Hematopoietic multipotent progenitor cell treated with erythropoietin and hydrocortisone succinate and interleukin-3 and kit ligand, for 4 days (in vitro differentiated cells): ENCODE measurements around the gene CENPO.

Experiments used
- DNase-seq: peaks from one replicate; pipeline ENCODE4 v3.0.0-alpha.2; 2015

Gene CENPO

DNA sequence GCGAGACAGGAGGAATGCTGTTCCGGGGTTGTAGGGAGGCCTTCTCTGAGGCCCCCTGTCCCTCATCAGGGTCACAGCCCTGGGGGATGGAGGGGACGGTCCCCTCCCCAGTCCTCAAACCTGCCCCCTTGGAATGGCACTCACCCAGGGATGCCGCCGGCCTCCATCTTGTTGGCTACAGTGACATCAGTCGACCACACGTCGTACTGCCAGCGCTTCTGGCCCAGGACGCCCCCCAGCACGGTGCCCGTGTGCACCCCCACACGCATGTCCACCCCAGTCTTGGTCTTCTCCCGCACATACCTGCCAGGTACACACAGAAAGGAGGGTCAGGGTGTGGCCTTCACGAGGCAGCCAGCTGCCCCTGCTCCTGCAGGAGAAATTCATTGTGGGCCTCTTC is 46.5 kb downstream of the CENPO start:
- no peak for DNase-seq

- DNase-seq = no peak
These were observed 47.1 kb downstream of the CENPO start for GRCh38 chr2:24840164-24840869.

DNA sequence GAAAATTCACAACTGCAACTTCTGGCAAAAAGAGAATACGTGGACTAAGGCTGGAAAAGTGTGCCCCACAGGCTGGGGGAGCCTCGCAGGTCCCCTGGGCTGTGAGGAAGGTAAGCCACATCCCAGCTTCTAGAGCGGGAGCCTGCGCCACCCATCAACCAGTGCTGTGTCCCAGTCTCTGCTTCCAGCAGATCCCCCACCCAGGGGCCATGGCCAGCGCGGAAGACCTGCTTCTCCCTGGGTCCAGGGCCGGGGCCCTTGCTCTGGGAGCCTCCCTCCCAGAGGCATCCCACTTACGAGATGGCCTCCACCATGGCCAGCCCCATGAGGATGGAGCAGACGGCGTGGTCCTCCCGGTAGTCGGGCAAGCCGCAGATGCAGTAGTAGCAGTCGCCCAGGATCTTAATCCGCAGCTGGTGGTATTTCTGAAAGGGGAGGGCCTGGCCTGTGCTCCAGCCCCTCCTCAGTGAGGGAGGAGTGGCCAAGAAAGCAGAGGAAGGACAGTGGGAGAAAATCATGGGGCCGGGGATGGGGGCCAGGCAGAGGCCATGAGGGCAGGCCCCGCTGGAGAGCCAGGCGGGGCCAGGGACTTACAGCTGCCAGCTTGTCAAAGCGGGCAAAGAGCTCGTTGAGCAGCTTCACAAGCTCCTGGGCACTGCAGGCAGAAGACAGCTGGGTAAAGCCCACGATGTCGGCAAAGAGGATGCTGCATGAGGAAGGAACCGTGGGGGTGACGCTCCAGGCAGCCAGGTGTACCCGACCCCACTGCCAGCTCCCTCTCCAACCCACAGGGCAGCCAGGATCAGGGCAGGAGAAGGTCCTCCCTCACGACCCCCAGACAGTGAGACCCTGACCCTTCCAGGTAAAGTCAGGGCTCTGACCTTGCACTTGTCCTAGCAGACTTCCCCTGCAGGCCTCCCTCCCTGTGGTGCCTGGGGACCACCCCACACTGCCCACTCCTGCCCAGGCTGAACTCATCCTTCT is 48.0 kb downstream of the CENPO start:
- DNase-seq = no peak

DNA sequence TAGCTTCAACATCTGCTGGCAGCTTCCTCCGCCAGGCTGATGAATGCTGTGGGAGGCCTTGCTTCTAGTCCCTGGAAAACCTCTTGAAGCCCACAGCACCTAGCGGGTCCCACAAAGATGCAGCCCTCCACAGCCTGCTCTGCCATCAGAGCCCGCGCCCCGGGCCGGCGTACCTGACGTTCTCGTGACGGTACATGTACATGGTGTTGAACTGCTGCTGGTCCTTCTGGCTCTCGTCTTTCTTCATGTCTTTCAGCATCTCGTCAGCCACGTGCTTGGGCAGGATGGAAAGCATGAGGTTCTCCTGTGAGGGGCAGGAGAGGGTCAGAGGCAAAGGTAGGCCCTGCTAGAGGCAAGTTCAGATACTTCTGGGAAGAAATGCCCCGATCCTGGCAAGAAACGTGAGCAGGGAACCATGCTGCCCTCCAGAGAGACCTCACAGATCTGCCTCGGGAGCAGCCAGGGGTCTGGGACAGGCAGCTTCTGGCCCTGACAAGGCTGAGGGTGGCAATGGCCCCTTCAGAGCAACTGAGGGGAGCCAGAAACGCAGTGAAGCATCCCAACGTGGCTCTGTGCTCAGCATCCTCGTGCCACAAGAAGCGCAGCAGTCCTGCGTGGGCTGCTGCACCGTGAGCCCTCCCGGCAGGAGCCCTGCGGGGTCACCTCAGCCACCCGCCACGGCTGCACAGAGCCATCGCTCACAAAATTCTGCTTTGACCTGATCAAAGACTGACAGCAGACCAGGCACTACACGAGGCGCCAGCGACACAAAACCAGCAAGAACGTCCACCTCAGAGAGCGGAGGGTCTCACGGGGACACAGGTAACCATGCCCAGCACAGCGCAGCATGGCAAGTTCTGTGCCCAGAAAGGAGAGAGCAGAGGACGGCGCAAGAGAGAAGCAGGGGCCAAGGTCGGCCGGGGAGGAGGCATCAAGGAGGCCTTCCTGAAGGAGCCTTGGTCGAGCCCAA is 49.1 kb downstream of the CENPO start:
- no peak for DNase-seq

GRCh38 chr2:24843330-24843860 is 50.2 kb downstream of the CENPO start:
- DNase-seq = no peak

DNA sequence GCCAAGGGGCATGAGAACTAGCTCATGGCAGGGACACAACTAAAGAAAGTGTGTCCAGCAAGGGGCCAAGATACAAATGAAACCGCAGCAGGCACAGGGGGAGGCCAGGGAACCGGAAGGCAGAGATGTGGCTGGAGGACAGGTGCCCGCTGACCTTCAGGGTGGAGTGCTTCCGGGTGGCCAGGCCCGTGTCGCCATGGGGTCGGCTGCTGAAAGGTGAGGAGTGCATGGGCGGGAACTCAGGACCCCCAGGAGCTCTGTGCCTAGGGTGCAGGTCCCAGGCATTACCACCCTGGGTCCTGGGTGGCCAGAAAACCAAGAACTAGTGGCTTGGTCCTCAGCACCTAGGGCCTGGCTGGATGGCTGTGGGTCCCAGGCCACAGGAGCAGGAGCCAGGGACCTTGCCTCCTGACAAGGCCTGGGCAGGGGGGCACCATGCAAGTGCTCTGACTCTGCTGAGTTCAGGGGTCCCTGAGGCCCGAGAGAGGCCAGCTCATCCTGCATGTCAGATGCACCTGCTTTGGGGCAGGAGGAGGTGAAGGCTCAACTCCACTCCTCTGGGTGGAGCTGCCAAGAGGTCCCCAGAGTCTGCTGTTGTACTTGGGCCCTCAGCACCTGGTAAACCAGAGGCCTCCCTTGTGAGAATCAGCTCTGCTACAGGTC is 50.9 kb downstream of the CENPO start:
- no peak for DNase-seq

- DNase-seq = no peak
These were observed 52.5 kb downstream of the CENPO start for GRCh38 chr2:24845691-24846090.

GRCh38 chr2:24850944-24851343 is 57.7 kb downstream of the CENPO start:
- DNase-seq = no peak

DNA sequence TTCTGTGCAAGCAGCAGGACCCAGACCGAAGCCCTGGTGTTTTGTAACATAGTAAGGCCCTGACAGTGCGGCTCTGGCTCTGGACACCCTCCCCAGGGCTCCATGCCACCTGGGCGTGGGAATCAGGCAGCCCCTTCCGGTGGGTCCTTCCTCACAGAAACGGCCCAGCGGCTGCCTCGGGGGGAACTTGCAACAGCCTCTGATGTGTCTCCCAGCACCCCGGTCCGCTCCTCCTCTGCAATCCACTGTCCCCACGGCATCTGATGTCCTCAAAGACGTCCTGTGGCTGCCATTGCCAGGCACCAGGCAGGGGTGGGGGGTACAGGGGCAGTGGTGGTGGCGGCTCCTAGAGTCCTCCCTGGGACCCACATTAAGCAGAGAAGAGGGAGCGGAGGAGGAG is 58.8 kb downstream of the CENPO start:
- no peak for DNase-seq

- no peak for DNase-seq
These were observed 59.3 kb downstream of the CENPO start for GRCh38 chr2:24852431-24853020.

- DNase-seq = no peak
These were observed 59.8 kb downstream of the CENPO start for GRCh38 chr2:24853046-24853445.

GRCh38 chr2:24853996-24854395 is 60.8 kb downstream of the CENPO start:
- no peak for DNase-seq

DNA sequence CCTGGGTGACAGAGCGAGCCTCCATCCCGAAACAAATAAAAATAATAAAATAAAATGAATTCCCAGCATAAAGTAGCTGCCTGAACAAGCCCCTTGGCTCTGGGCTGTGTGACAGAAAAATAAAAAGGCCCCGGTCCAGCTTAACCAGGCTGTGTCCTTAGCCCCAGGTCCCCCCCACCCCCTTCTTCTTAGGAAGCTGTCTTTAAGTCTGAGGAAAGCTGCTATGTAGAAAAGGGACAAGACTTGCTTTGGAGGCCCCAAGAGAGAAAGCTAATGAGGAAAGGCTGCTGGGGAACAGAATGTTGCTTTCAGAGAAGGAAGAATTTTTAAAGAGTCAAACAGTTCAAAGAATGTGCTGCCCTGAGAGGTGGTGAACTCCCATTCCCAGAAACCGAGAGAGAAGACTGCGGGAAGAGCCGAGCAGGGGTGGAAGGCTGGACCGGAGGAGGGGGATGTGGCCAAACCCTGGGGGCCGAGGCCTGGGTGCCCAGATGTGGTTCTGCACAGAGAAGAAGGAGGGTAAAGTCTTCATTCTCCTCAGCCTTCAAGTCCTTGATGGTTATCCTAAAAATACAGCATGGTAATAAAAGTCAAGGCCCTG is 61.9 kb downstream of the CENPO start:
- no peak for DNase-seq

- no peak for DNase-seq
These were observed 62.5 kb downstream of the CENPO start for GRCh38 chr2:24855726-24856125.

DNA sequence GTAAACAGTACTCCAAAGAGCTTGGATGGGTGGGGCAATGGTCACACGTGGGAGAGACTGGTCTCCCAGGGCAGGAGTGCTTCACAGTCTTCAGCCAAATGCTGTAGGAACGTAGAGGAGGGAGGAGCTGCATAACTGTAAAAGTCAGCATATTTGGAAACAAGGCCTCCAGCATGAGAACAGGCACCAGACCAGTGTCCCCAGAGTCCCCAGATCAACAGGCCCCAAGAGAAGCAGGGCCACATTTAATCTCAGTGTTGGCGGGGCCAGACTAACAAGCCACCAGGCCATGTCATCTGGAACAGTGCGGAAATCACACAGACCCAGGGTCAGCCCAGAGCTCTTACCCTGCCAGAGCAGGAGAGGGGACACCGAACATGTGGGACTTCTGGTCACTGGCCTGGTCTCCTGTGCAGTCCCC is 63.6 kb downstream of the CENPO start:
- no peak for DNase-seq

DNA sequence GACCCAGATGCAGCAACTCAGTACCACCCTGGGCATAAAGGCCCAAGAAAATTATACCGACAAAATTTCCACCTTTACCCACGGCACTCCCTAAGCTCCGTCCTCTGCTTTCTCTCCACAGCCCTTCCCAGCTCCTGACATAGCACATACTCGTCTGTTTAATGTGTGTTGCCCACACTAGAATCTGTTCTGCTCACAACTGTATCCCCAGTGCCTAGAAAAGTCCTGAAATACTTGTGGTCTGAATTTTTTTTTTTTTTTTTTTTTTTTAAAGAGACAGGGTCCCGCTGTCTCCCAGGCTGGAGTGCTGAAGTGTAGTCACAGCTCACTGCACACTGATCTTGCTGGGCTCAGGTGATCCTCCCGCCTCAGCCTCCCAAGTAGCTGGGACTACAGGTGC is 64.5 kb downstream of the CENPO start:
- no peak for DNase-seq

GRCh38 chr2:24858996-24859395 is 65.8 kb downstream of the CENPO start:
- DNase-seq = no peak

- no peak for DNase-seq
These were observed 66.9 kb downstream of the CENPO start for GRCh38 chr2:24859968-24860600.

DNA sequence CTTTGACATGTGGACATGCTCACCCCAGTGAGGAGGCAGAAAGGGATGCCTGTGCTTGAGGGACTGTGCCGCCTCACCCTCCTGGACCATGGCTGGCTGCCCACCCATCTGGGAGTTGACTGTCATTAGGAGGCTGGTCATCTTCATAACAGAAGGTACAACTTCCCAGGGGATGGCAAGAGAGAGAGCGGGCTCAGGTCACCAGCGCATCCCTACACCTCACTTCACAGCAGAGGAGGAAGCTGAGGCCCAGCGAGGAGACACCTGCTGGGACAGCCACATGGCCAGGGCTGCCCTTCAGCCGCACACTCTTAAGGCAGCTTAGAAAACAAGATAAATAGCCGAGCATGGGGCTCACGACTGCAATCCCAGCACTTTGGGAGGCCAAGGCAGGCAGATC is 67.4 kb downstream of the CENPO start:
- DNase-seq = no peak

DNA sequence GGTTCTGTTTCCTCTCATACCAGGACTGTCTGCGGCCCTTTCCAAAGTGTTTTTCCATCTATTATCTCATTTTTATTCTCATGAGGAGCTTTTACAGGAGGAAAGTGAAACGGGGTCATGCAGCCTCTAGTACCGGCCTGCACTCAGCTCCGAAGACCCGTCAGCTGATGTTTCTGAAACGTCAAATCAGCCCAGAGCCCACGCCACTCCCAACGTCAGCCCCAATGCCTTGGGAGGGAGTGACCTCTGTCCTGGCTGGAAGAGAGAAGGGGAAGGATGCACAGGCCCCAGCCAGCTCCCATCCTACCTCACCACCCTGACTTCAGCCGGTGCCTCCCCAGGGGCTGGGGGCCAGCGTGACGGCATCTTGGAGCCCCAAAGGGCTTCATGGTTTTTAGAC is 68.3 kb downstream of the CENPO start:
- DNase-seq = no peak

- DNase-seq = no peak
These were observed 70.4 kb downstream of the CENPO start for GRCh38 chr2:24863641-24864040.
